ENCODE measurements around the gene PRMT7.
A peak's percentile ranks its signal among the peaks of the same experiment; 100 is the strongest.

The PRMT7 gene

GRCh38 chr16:68360956-68361355, 50.1 kb downstream of the PRMT7 start:
- H3K4me3 ChIP-seq (ENCODE audit: low read length, poor library complexity, severe bottlenecking): no peak overlapping the region
- H3K79me2 ChIP-seq (ENCODE audit: insufficient read depth, low read length): no peaks in the 10 kb centered on the region
- H3K36me3 ChIP-seq (ENCODE audit: insufficient read depth, low read length): peaks cover 6% of the 10 kb centered on the region; the same call in 1 of the 2 replicates
- H3K9me3 ChIP-seq (ENCODE audit: insufficient read depth, low read depth, low read length): no peaks in the 10 kb centered on the region
- peaks cover 92% of the 10 kb centered on the region for H3K4me1 ChIP-seq (ENCODE audit: insufficient read depth, low read length, poor library complexity, severe bottlenecking)
- no peak overlapping the region for H2AFZ ChIP-seq (ENCODE audit: low read length)
- TF ChIP-seq CTCF (conservative IDR thresholded peaks at IDR 0.05; ENCODE audit: low read length) (no peak), EZH2phosphoT487 (IDR thresholded peaks at IDR 0.05; ENCODE audit: borderline replicate concordance) (no peak)
- no peaks in the 10 kb centered on the region for H4K20me1 ChIP-seq (ENCODE audit: insufficient read depth, low read length, poor library complexity, severe bottlenecking)
- no peak overlapping the region for H3K4me2 ChIP-seq (ENCODE audit: low read depth, low read length, poor library complexity, severe bottlenecking)
- no peaks in the 10 kb centered on the region; the same call in 1 of the 2 replicates for H3F3A ChIP-seq (ENCODE audit: low read depth)
- no peaks in the 10 kb centered on the region for H3K9me2 ChIP-seq (replicated peaks; ENCODE audit: low read depth, low read length)
- peak overlapping the region; percentile 19 for H3K9ac ChIP-seq (ENCODE audit: low read depth, low read length, poor library complexity, severe bottlenecking)
- no peaks in the 10 kb centered on the region for H3K27me3 ChIP-seq (ENCODE audit: insufficient read depth, low read length, poor library complexity, severe bottlenecking)

GRCh38 chr16:68361485-68361884, 50.7 kb downstream of the PRMT7 start:
- Histone ChIP-seq H3K79me2 (ENCODE audit: insufficient read depth, low read length) (no peaks in the 10 kb centered on the region), H3K9me2 (replicated peaks; ENCODE audit: low read depth, low read length) (no peaks in the 10 kb centered on the region), H3K4me3 (ENCODE audit: low read length, poor library complexity, severe bottlenecking) (no peak overlapping the region), H3K4me2 (ENCODE audit: low read depth, low read length, poor library complexity, severe bottlenecking) (no peak overlapping the region), H2AFZ (ENCODE audit: low read length) (no peak overlapping the region), H3K36me3 (ENCODE audit: insufficient read depth, low read length) (peaks cover 6% of the 10 kb centered on the region; the same call in 1 of the 2 replicates), H3K4me1 (ENCODE audit: insufficient read depth, low read length, poor library complexity, severe bottlenecking) (peaks cover 90% of the 10 kb centered on the region), H3K9ac (ENCODE audit: low read depth, low read length, poor library complexity, severe bottlenecking) (peak overlapping the region; percentile 19), H4K20me1 (ENCODE audit: insufficient read depth, low read length, poor library complexity, severe bottlenecking) (no peaks in the 10 kb centered on the region), H3F3A (ENCODE audit: low read depth) (no peaks in the 10 kb centered on the region; the same call in 1 of the 2 replicates), H3K9me3 (ENCODE audit: insufficient read depth, low read depth, low read length) (no peaks in the 10 kb centered on the region), H3K27me3 (ENCODE audit: insufficient read depth, low read length, poor library complexity, severe bottlenecking) (no peaks in the 10 kb centered on the region)
- no peak for TF ChIP-seq CTCF (conservative IDR thresholded peaks at IDR 0.05; ENCODE audit: low read length)
- TF ChIP-seq EZH2phosphoT487 (IDR thresholded peaks at IDR 0.05; ENCODE audit: borderline replicate concordance): no peak

- Histone ChIP-seq H2AFZ (ENCODE audit: low read length) (no peak overlapping the region), H3K9me3 (ENCODE audit: insufficient read depth, low read depth, low read length) (no peaks in the 10 kb centered on the region), H3K4me1 (ENCODE audit: insufficient read depth, low read length, poor library complexity, severe bottlenecking) (peaks cover 85% of the 10 kb centered on the region), H3F3A (ENCODE audit: low read depth) (no peaks in the 10 kb centered on the region; the same call in 1 of the 2 replicates), H3K4me3 (ENCODE audit: low read length, poor library complexity, severe bottlenecking) (no peak overlapping the region), H3K9ac (ENCODE audit: low read depth, low read length, poor library complexity, severe bottlenecking) (peak overlapping the region; percentile 19), H3K9me2 (replicated peaks; ENCODE audit: low read depth, low read length) (no peaks in the 10 kb centered on the region), H3K79me2 (ENCODE audit: insufficient read depth, low read length) (no peaks in the 10 kb centered on the region), H3K36me3 (ENCODE audit: insufficient read depth, low read length) (peaks cover 6% of the 10 kb centered on the region; the same call in 1 of the 2 replicates), H3K4me2 (ENCODE audit: low read depth, low read length, poor library complexity, severe bottlenecking) (no peak overlapping the region), H3K27me3 (ENCODE audit: insufficient read depth, low read length, poor library complexity, severe bottlenecking) (no peaks in the 10 kb centered on the region), H4K20me1 (ENCODE audit: insufficient read depth, low read length, poor library complexity, severe bottlenecking) (no peaks in the 10 kb centered on the region)
- no peak for TF ChIP-seq CTCF (conservative IDR thresholded peaks at IDR 0.05; ENCODE audit: low read length)
- no peak for TF ChIP-seq EZH2phosphoT487 (IDR thresholded peaks at IDR 0.05; ENCODE audit: borderline replicate concordance)
Measured at GRCh38 chr16:68362262-68362913, 51.6 kb downstream of the PRMT7 start.
